PC-3 (cell line): ENCODE measurements around the gene LAMTOR3. TPM values are rescaled to one million over a fixed set of nuclear protein-coding genes. Genes with fewer than 3 reads are reported as not detected.

Experiments used
- ATAC-seq: fragments of 200-7000 bp; cut with Tn5 transposase; 2 replicates; pipeline ENCODE4 v1.9.1; 2020; ENCODE audit warnings: mild to moderate bottlenecking, moderate library complexity
- BruUV-seq: library from RNA; stranded (reverse); fragments of 400-500 nt; replicated peaks from 2 replicates; lab custom pipeline; 2021; lab: Mats Ljungman, UMichigan
- CTCF ChIA-PET: fragments of 300-600 bp; sonication (Branson Sonifier 250); formaldehyde crosslinking; loops from one replicate; lab custom pipeline; 2022; ENCODE audit warnings: antibody characterized with exemption; lab: Charles Lee
- POLR2A ChIA-PET: fragments of 300-600 bp; sonication (Branson Sonifier 250); formaldehyde crosslinking; loops from one replicate; lab custom pipeline; 2022; ENCODE audit warnings: antibody characterized with exemption; ENCODE audit not compliant: unreplicated experiment; lab: Charles Lee
- DNase-seq: peaks from one replicate; pipeline ENCODE4 v3.0.0-alpha.2; 2015
- H2AFZ ChIP-seq: fragments of 300-600 bp; sonication (generic); 2 replicates; pipeline ENCODE4 v1.6.0; 2016; ENCODE audit warnings: antibody characterized with exemption, low read length
- H3F3A ChIP-seq: fragments of 300-600 bp; sonication (generic); one replicate; pipeline ENCODE4 v1.6.0; 2017; ENCODE audit warnings: antibody characterized with exemption, low read length, control low read depth, mild to moderate bottlenecking; ENCODE audit not compliant: unreplicated experiment
- H3K27ac ChIP-seq: fragments of 300-600 bp; sonication (generic); 2 replicates; pipeline ENCODE4 v1.5.1; 2016; ENCODE audit warnings: mild to moderate bottlenecking, low read length
- H3K27me3 ChIP-seq: fragments of 300-600 bp; sonication (generic); 2 replicates; pipeline ENCODE4 v1.6.1; 2016; ENCODE audit warnings: low read length, mixed read lengths
- H3K36me3 ChIP-seq: fragments of 300-600 bp; sonication (generic); 2 replicates; pipeline ENCODE4 v1.6.1; 2016; ENCODE audit warnings: low read depth, mixed run types, low read length, mixed read lengths
- H3K4me1 ChIP-seq: fragments of 300-600 bp; sonication (generic); 2 replicates; pipeline ENCODE4 v1.5.1; 2016; ENCODE audit warnings: low read length; ENCODE audit not compliant: insufficient read depth
- H3K4me2 ChIP-seq: fragments of 300-600 bp; sonication (generic); 2 replicates; pipeline ENCODE4 v1.6.0; 2016; ENCODE audit warnings: low read length
- H3K4me3 ChIP-seq: fragments of 300-600 bp; sonication (generic); 2 replicates; pipeline ENCODE4 v1.5.1; 2016; ENCODE audit warnings: mild to moderate bottlenecking, low read length, mixed read lengths
- H3K79me2 ChIP-seq: fragments of 300-600 bp; sonication (generic); 2 replicates; pipeline ENCODE4 v1.6.1; 2017; ENCODE audit warnings: low read length, mixed read lengths
- H3K9ac ChIP-seq: fragments of 300-600 bp; sonication (generic); 2 replicates; pipeline ENCODE4 v1.6.0; 2016; ENCODE audit warnings: mild to moderate bottlenecking, low read length
- H3K9me2 ChIP-seq: fragments of 300-600 bp; sonication (generic); replicated peaks from 2 replicates; pipeline ENCODE4 v1.6.1; 2016; ENCODE audit warnings: mixed run types, low read length, mixed read lengths
- H3K9me3 ChIP-seq: fragments of 300-600 bp; sonication (generic); 2 replicates; pipeline ENCODE4 v1.6.1; 2016; ENCODE audit warnings: low read length, mixed read lengths
- H4K20me1 ChIP-seq: fragments of 300-600 bp; sonication (generic); 2 replicates; pipeline ENCODE4 v1.6.1; 2016; ENCODE audit warnings: low read length, mixed read lengths
- EZH2 ChIP-seq: fragments of 300-600 bp; sonication (generic); IDR thresholded peaks from one replicate; pipeline ENCODE4 v1.6.1; 2017; ENCODE audit warnings: antibody characterized with exemption, mild to moderate bottlenecking, low read length; ENCODE audit not compliant: unreplicated experiment
- EZH2phosphoT487 ChIP-seq: fragments of 300-600 bp; sonication (generic); IDR thresholded peaks from 2 replicates; pipeline ENCODE4 v1.6.1; 2018; ENCODE audit warnings: mild to moderate bottlenecking, antibody characterized with exemption, low read length, borderline replicate concordance
- intact Hi-C: fragments of 100-400 bp; cut with micrococcal nuclease; formaldehyde crosslinking; loops from 2 replicates; pipeline ENCODE4 v1.9.0; 2023
- total RNA-seq: library from RNA; depleted of rRNA; stranded (reverse); fragments of >200 nt; gene quantifications from 2 replicates; pipeline ENCODE4 v1.2.3, GENCODE V29; 2014
- TF ChIP-seq, protein P1 (sequence below): fragments of 300-600 bp; sonication (generic); conservative IDR thresholded peaks from 2 replicates; pipeline ENCODE4 v1.5.1; 2017; ENCODE audit warnings: antibody characterized with exemption, low read depth, mild to moderate bottlenecking, low read length

LAMTOR3 gene
- total RNA-seq, 1 experiment from 2014 or later: 14.0 TPM

DNA sequence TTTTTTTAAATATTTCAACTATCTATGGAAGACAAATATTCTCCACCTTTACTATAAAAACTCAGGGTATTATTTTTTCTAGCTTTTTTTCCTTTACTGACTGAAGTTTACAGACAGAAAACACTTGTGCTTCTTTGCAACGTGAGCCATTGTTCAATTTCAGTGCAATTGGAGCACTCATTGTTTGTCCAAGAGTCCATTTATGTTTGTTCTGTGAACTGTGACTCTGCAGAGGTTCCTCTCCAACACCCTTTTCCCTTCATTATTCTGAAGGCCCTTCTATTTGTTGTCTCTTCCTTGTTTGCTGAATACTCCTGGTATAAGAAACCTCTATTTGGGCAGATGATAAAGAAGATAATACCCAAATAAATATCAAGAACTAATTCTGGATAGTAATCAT, 40.2 kb downstream of the LAMTOR3 start:
- no peaks in the 10 kb centered on the region for H3K27me3 ChIP-seq
- ChIA-PET POLR2A (no interaction called here), CTCF (no interaction called here)
- H3K36me3 ChIP-seq: no peaks in the 10 kb centered on the region
- no peak overlapping the region for H3K27ac ChIP-seq
- H3K79me2 ChIP-seq: no peaks in the 10 kb centered on the region
- no peak for TF ChIP-seq EZH2
- TF ChIP-seq EZH2phosphoT487: no peak
- TF ChIP-seq, protein P1, sequence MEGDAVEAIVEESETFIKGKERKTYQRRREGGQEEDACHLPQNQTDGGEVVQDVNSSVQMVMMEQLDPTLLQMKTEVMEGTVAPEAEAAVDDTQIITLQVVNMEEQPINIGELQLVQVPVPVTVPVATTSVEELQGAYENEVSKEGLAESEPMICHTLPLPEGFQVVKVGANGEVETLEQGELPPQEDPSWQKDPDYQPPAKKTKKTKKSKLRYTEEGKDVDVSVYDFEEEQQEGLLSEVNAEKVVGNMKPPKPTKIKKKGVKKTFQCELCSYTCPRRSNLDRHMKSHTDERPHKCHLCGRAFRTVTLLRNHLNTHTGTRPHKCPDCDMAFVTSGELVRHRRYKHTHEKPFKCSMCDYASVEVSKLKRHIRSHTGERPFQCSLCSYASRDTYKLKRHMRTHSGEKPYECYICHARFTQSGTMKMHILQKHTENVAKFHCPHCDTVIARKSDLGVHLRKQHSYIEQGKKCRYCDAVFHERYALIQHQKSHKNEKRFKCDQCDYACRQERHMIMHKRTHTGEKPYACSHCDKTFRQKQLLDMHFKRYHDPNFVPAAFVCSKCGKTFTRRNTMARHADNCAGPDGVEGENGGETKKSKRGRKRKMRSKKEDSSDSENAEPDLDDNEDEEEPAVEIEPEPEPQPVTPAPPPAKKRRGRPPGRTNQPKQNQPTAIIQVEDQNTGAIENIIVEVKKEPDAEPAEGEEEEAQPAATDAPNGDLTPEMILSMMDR: no peak
- intact Hi-C loops: no loop called here
- H2AFZ ChIP-seq: no peak overlapping the region
- no peaks in the 10 kb centered on the region for H3K9me2 ChIP-seq
- H3K4me2 ChIP-seq: no peak overlapping the region
- peaks cover 11% of the 10 kb centered on the region for H3K4me1 ChIP-seq
- ATAC-seq: no peak
- H3K4me3 ChIP-seq: no peak overlapping the region
- H3K9ac ChIP-seq: no peak overlapping the region
- DNase-seq: no peak
- H3K9me3 ChIP-seq: no peaks in the 10 kb centered on the region
- no TSS peak for BruUV-seq
- H4K20me1 ChIP-seq: no peaks in the 10 kb centered on the region
- H3F3A ChIP-seq: no peaks in the 10 kb centered on the region

DNA sequence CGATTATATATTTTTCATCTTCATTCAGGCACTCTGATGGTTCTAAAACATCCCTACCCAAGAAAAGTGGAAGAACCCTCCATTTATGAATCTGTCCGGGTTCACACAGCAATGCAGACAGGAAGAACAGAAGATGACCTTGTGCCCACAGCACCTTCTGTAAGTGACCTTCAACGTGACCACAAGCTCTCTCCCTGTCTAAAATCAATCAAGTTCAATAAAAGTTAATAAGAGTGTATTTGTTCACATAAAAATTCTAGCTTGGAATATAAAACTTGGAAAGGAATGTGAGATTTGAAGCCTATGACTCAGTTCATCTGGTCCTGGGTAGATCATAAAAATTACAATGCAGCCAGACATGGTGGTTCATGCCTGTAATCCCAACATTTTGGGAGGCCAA, 41.0 kb downstream of the LAMTOR3 start:
- TF ChIP-seq EZH2 (no peak), EZH2phosphoT487 (no peak)
- TF ChIP-seq, protein P1: no peak
- ChIA-PET POLR2A (no interaction called here), CTCF (no interaction called here)
- ATAC-seq: no peak
- Histone ChIP-seq H2AFZ (no peak overlapping the region), H3K27me3 (no peaks in the 10 kb centered on the region), H3K4me1 (peaks cover 11% of the 10 kb centered on the region), H3K4me3 (no peak overlapping the region), H3K36me3 (no peaks in the 10 kb centered on the region), H3K4me2 (no peak overlapping the region), H3K9me3 (no peaks in the 10 kb centered on the region), H4K20me1 (no peaks in the 10 kb centered on the region), H3K27ac (no peak overlapping the region), H3K79me2 (no peaks in the 10 kb centered on the region), H3K9me2 (no peaks in the 10 kb centered on the region), H3F3A (no peaks in the 10 kb centered on the region), H3K9ac (no peak overlapping the region)
- intact Hi-C loops: no loop called here
- BruUV-seq: no TSS peak
- DNase-seq: no peak

DNA sequence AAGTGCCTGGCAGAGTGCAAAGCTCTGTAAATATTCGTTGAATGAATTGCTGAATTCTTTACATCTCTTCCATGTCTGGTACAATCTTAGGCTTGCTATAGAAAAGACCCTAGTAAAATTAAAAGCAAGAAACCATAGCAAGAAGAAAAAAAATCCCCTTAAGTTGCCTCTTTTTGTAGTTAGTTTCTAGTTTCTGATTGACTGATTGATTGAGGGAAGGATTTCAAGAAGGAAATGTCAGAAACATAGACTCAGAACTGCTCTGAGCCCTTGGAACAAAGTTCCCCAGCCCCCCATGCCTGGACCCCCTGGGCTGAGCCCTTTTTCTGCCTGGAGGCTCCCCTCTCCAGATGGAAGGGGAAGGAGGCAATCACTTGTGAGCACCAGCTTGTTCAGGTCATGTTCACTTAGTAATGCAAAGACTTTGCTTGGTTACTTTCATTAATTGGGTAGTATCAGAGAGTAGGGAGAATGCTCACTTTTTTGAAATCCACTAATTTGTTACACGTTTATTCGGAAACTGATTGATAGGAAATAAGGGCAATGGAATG, 42.0 kb downstream of the LAMTOR3 start:
- DNase-seq (no peak), ATAC-seq (no peak)
- ChIA-PET POLR2A (no interaction called here), CTCF (no interaction called here)
- H3K4me1 ChIP-seq: peaks cover 11% of the 10 kb centered on the region
- no peaks in the 10 kb centered on the region for H3K27me3 ChIP-seq
- no peak overlapping the region for H2AFZ ChIP-seq
- BruUV-seq: no TSS peak
- no peaks in the 10 kb centered on the region for H3F3A ChIP-seq
- intact Hi-C loops: no loop called here
- H3K9ac ChIP-seq: no peak overlapping the region
- H3K4me2 ChIP-seq: no peak overlapping the region
- H3K9me2 ChIP-seq: no peaks in the 10 kb centered on the region
- TF ChIP-seq EZH2phosphoT487 (no peak), EZH2 (no peak)
- TF ChIP-seq, protein P1: no peak
- no peaks in the 10 kb centered on the region for H3K79me2 ChIP-seq
- H4K20me1 ChIP-seq: no peaks in the 10 kb centered on the region
- no peaks in the 10 kb centered on the region for H3K36me3 ChIP-seq
- no peak overlapping the region for H3K4me3 ChIP-seq
- no peak overlapping the region for H3K27ac ChIP-seq
- H3K9me3 ChIP-seq: no peaks in the 10 kb centered on the region
